Measurements from ENCODE around the gene BLACAT1.

DNA sequence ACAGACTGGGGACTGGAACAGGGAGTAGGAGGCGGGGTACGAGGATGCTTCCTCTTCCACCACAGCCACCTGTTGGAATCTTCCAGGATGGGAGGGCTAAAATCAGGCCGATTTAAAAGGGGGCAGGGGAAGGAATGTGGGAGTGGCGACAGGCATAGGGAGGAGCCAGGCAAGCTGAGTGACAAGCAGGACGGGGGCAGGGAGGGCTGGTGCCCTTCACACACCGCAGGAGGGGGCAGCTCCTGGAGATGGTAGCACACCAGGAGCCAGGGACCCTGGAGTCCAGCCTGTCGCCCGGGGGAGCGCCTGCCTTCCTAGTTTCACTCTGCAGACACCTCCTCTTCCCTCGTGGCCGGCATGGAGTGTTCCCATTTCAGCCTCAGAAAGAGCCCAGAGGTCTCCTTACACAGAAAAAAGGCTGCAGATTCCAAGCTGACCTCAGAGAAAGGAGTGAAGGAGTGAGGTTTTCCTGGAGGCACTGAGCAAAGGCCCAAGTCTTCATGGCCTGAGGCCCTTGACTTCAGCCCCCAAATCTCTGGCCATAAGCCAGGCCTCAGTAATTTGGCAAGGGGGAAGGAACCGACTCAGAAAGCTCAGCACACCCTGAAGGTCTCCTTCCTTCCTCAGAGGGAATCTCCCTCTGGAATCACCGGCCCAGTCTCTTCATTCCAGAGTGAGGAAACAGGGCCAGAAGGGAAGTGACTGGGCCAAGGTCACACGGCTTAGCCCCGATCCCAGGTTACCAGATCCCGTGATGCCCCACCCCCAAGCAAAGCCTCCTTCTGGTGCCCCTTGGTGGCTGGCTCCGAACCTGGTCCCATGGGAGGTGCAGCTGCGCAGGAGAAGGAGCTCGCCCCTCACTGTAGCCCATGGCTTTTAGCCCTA is 8.1 kb downstream of the BLACAT1 start:
- TF ChIP-seq, protein P1, sequence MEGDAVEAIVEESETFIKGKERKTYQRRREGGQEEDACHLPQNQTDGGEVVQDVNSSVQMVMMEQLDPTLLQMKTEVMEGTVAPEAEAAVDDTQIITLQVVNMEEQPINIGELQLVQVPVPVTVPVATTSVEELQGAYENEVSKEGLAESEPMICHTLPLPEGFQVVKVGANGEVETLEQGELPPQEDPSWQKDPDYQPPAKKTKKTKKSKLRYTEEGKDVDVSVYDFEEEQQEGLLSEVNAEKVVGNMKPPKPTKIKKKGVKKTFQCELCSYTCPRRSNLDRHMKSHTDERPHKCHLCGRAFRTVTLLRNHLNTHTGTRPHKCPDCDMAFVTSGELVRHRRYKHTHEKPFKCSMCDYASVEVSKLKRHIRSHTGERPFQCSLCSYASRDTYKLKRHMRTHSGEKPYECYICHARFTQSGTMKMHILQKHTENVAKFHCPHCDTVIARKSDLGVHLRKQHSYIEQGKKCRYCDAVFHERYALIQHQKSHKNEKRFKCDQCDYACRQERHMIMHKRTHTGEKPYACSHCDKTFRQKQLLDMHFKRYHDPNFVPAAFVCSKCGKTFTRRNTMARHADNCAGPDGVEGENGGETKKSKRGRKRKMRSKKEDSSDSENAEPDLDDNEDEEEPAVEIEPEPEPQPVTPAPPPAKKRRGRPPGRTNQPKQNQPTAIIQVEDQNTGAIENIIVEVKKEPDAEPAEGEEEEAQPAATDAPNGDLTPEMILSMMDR (IDR thresholded peaks at IDR 0.05), result no peak
- no peak for TF ChIP-seq POLR2A (IDR thresholded peaks at IDR 0.05)
